Kidney tubule cell (primary cell): ENCODE measurements around the gene GRIN2B.
A peak's percentile ranks its signal among the peaks of the same experiment; 100 is the strongest.

Experiments
- DNase-seq: peaks from one replicate; pipeline ENCODE4 v3.0.0-alpha.2; 2018; ENCODE audit warnings: low spot score

GRIN2B gene

DNA sequence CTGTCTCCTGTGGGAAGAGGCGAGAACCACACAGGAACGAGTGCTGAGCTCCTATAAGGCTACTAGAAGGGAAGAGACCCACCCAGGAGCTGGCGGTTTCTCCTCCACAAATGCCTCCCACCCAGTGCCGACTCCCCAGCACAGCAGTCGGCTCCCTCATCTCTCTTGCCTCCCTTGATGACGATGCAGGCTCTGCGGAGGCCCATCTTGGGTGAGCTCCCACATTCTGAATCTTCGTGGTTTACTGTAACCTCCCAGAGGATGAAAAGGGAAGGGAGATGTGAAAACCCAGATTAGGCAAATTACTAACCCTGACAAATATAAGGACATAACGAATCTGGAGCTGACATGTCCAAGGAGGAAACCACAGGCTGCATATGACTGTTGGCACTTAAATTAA, 23.8 kb downstream of the GRIN2B start:
- DNase-seq: no peak

DNA sequence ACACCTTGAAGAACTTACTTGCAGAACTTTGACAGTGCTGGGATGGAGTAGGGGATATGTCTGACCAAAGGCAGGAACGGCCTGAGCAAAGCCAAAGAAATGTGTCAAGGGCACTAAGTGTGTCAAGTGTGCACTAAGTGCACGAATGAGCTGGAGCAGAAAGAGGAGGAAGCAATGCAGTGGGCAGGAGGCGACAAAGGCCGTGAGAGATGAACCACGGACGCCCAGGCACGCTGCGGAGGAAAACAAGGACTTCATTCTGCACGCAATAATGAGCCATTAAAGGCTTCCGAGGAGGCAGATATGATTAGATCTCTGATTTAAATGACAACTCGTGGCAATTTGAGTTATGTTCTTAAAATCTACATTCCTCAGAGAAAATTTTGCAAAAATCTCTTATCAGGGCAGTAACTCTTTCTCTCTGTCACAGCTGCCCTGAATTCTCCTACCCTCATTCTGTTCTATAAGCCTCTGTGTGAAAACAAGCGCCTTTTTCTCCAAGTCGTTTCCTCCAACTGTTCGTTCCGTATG, 25.3 kb downstream of the GRIN2B start:
- no peak for DNase-seq

DNA sequence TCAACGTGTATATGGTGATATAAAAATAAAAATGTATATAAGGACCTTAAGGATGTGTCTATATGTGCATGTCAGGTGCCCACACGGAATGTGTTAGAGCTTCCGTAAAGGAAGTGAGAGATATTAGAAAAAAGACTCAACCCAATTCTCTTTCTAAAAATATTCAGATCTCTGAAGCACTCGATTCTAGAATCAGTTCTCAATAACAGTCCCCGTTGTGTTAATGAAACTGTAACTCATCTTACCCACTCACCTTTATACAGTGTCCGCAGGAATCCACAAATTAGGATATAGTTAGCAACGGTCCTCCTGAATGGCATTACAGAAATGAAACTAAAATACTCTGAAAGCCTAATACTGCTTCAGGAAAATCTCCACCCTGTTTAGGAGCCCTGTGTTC, 29.3 kb downstream of the GRIN2B start:
- DNase-seq: no peak

DNA sequence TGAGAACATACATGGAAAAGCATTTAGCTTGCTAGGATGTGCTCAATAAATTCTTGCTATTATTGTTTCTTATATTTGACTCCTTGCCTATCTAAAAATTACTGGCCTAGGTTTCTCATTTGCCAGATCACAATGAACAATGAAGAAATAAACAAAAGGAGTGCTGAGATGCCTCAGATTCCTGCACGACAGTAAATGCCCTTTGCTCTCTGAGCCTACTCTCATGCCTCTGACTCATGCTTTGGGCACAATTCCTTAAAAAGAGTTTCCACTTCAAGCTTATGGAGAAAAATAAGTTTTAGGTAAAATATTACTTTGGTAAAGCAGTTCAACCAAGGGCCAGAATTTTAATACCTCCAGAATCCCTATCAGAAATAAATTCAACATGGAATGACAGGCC, 30.9 kb downstream of the GRIN2B start:
- DNase-seq: peak; percentile 74

DNA sequence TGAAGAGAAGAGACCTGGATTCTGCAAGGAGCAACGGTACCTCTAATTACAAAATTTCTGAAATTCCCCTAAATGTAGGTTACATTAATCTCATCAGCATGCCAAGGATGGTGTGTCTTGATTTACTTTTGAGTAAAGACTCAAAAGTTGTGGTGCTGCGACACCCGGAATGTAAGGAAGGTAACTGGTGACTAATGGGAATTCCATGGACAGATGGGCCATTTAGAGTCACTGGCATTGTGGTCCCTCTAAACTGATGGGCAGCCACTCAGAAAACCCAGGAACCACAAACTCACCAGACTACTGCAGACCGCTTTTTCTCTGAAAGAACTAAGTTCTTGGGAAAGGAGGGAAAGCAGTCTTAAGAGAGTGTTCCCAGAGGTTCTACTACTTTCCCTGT, 32.8 kb downstream of the GRIN2B start:
- DNase-seq: peak; percentile 73

DNA sequence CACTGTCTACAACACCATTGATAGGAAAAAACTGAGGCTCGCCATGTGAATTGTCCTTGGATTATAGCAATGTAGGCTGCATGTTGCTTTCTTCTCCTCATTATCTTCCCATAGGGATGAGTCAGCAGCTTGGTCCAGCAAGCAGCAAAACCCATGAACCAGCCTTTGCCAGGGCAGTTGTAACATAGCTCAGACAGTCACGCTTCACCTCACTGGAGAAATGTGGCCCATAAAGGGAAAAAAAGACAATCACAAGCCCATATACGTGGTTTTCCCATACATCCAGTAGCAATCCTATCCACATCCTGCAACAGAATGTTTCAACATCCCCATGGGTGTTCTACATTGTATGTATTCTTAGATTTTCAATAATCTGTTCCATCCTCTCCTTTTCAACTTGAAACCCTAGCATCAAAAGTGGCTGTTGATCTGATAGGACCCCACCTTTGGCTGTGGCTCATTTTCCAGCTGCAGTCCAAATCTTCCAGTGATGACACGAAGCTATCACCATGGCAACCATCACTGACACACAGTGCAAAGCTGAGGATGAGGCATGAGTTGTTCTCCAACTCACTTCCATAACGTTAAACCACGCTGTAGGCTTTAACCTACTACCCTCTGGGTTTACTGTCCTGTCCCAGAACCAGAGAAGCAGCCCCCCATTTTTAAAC, 34.0 kb downstream of the GRIN2B start:
- peak; percentile 93 for DNase-seq

DNA sequence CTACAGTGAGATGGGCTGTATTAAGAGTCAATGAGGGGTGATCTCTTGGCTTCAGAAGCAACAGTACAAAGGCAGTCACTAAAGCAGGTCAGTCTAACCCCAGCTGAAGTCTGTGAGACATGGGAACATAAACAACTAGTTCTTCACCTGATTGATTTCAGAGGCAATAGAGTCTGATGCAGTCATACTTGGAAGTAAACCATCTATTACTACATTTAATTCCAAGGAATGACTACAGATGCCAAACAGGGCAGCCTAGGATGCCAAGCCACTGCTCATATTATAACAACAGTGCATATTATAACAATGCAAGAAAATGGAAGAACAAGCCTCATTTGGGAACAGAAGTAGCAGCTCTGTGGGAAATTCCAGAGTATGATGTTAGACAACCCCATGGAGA, 35.8 kb downstream of the GRIN2B start:
- DNase-seq: peak; percentile 77

DNA sequence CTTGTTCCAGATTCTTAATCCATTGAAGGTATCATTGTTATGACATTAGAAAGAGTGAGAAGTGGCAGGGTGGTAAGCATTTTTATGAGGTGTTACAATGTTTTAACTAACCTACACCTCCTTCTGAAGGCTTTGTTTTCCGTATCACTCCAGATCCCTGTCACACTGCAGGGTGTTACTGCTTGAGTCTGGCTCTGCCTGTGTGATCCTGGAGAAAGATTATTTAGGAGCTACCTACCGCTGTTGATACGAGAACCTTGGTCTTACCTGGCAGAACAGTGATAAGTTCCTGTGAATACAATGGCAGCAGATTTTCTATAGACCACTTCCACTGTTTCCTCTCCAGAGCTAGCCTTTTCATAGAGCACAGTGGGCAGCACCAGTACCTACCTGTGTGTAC, 36.2 kb downstream of the GRIN2B start:
- no peak for DNase-seq

DNA sequence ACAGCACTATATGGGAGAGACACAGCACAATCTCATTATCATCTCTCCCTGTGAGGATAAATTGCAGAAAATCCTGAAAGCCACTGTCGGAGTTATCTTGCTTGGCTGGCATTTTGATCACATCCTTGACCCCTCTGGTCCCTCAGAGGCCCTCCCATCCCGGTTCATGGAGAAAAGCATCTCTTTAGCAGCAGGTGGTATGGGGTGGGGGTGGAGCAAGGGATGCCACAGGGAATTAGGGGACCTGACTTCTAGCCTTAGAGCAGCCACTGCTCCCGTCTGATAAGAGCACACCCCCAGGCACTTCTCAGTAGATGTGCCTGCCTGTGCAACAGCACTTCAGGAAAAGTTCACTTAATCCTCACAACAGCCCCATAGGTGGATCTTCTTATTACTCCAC, 38.6 kb downstream of the GRIN2B start:
- no peak for DNase-seq

DNA sequence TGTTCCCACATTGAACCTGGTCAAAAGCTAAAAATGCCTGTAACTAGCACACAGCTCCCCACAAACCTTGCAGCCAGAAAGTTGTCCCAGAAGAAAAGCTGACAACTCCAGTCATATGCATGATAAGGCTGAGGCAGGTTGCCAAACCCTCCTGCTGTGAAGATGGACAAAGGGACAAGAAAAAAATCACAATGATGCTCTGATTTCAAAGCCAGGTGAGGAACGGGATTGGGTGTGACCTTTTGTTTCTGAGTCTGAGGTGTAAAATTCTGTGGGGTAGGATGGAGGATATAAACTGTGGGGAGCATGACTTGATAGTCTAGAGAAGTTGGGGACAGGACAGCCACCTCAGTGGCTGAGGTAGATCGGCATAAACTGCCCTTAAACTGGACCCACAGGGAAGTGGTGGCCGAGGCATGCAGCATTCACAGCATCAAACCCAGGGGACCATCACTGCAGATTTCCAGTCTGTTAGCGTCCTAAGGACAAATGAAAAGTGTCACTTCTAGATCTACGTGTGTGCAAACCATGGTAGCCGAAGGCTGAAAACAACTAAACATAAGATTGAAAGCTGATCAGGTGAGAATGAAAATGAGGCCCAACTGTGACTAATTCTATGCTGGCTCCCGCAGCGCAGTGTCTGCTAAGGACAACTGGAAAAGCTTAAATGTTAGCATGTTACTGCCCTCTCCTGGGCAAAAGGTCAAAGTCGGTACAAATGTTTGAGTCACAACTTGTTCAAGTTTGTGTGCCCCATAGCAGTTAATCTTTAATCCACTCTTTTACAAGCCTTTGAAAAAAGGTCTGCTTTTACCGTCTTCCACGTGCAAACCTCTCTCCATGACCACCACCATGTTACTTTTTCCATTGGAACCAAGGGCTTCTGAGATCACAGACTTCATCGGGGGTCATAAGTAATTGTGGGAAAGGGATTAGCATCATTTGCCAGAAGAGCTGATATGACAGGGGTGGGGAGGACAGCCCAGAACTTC, 39.8 kb downstream of the GRIN2B start:
- DNase-seq: peak; percentile 97

DNA sequence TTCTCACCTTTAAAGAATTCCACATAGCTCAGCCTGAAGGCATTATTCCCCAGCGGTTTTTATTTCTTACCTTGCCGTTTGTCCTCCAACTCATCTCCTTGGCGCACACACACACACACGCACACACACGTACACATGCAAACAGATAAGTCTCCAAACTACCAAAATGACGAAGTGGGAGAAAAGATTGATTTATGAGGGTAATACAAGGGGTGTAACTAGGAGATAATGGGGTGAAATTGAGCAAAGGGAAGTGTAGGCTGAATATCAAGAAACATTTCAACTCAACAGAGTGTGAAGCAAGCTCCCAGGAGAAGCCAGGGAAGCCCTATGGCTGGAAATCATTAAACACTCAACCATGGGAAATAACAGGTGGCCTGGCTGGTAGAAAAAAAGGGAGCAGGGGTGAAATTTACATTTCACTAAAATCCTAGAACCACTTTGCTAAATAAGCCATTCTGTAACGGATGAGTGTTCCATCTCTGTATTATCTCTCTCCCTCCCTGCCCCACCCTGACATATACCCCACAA, 41.0 kb downstream of the GRIN2B start:
- peak; percentile 54 for DNase-seq

DNA sequence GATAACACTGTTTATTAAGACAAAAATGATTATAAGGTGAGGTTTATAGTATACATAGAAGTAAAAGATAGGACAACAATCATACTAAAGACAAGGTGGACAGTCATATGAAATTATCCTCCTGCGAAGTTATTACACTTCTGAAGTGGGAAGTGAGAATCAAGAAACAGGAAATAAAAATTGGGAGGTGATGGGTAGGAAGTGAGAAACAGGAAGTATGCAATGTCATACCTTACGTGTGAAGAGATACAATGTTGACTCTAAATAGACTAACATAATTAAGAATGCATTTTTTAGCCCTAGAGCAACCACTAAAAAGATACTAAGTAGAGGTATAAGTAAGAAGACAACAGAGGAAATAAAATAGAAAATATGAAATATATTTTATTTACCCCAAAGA, 43.7 kb downstream of the GRIN2B start:
- DNase-seq: no peak

DNA sequence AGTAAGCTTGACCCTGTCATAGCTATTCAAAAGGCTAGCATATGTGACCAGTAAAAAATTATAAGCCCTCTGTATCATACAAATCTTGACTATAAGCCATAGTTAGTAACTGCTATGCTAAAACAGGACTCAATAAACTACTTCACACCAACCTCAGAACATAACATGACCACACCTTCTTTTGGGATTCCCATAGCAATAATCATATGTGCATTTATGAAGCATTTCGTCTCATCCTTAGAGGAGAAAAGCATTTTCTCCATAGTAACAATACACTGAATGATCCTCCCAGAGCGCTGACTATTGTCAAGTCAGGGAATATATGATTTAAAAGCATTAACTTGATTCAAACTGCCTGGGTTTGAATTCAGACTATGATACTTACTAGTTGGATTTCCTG, 46.2 kb downstream of the GRIN2B start:
- DNase-seq: no peak
